SU-DHL-6 (cell line): ENCODE data around the gene MACIR.

Source experiments
- H2AFZ ChIP-seq: fragments of 200-600 bp; sonication (generic); 2 replicates; pipeline ENCODE4 v1.6.1; 2014; ENCODE audit warnings: low read depth, mild to moderate bottlenecking, moderate library complexity, mixed read lengths, antibody characterized with exemption, low read length; ENCODE audit not compliant: severe bottlenecking
- H3F3A ChIP-seq: fragments of 200-600 bp; shearing (Covaris generic); 2 replicates; pipeline ENCODE4 v1.6.0; 2016; ENCODE audit warnings: antibody characterized with exemption, mild to moderate bottlenecking; ENCODE audit not compliant: insufficient read depth
- H3K27ac ChIP-seq: fragments of 200-600 bp; sonication (generic); 2 replicates; pipeline ENCODE4 v1.5.1; 2016; ENCODE audit warnings: low read depth, mild to moderate bottlenecking, low read length, moderate library complexity, mixed read lengths
- H3K27me3 ChIP-seq: fragments of 200-600 bp; sonication (generic), shearing (Covaris generic); 2 replicates; pipeline ENCODE4 v1.6.0; 2014; ENCODE audit warnings: mild to moderate bottlenecking, low read length
- H3K36me3 ChIP-seq: fragments of 200-600 bp; sonication (generic); 2 replicates; pipeline ENCODE4 v1.6.1; 2014; ENCODE audit warnings: mild to moderate bottlenecking, low read length, mixed read lengths
- H3K4me2 ChIP-seq: fragments of 300-600, 200-600 bp; shearing (Covaris generic), sonication (generic); 2 replicates; pipeline ENCODE4 v1.6.0; 2014; ENCODE audit warnings: low read length, low read depth, mild to moderate bottlenecking; ENCODE audit not compliant: poor library complexity, severe bottlenecking
- H3K4me3 ChIP-seq: fragments of 200-600 bp; sonication (generic); 2 replicates; pipeline ENCODE4 v1.5.1; 2014; ENCODE audit warnings: antibody characterized with exemption, low read length, mild to moderate bottlenecking, mixed read lengths; ENCODE audit not compliant: insufficient read depth, poor library complexity, severe bottlenecking
- H3K79me2 ChIP-seq: fragments of 200-600 bp; sonication (generic); 2 replicates; pipeline ENCODE4 v1.6.1; 2014; ENCODE audit warnings: mild to moderate bottlenecking, low read length, moderate library complexity; ENCODE audit not compliant: insufficient read depth
- H3K9ac ChIP-seq: fragments of 200-600 bp; sonication (generic); 2 replicates; pipeline ENCODE4 v1.7.0; 2014; ENCODE audit warnings: mild to moderate bottlenecking, low read length
- H3K9me2 ChIP-seq: fragments of 200-600 bp; sonication (generic); replicated peaks from 2 replicates; pipeline ENCODE4 v1.6.1; 2014; ENCODE audit warnings: low read length; ENCODE audit not compliant: insufficient read depth
- H3K9me3 ChIP-seq: fragments of 200-600 bp; sonication (generic); 2 replicates; pipeline ENCODE4 v1.6.1; 2014; ENCODE audit warnings: low read length, mixed read lengths; ENCODE audit not compliant: insufficient read depth
- H4K20me1 ChIP-seq: fragments of 200-600 bp; sonication (generic); 2 replicates; pipeline ENCODE4 v1.6.1; 2014; ENCODE audit warnings: low read depth, mild to moderate bottlenecking, antibody characterized with exemption, low read length, moderate library complexity, mixed read lengths
- EZH2phosphoT487 ChIP-seq: fragments of 200-600 bp; sonication (generic), shearing (Covaris generic); conservative IDR thresholded peaks from 2 replicates; pipeline ENCODE4 v1.6.1; 2018; ENCODE audit warnings: mild to moderate bottlenecking, antibody characterized with exemption, low read length, moderate library complexity, mixed read lengths
- TF ChIP-seq, protein P1 (sequence below): fragments of 200-600 bp; sonication (generic); IDR thresholded peaks from one replicate; pipeline ENCODE4 v1.5.1; 2017; ENCODE audit warnings: antibody characterized with exemption, mild to moderate bottlenecking, low read length, moderate library complexity; ENCODE audit not compliant: insufficient read depth, poor library complexity, severe bottlenecking

Gene MACIR

DNA sequence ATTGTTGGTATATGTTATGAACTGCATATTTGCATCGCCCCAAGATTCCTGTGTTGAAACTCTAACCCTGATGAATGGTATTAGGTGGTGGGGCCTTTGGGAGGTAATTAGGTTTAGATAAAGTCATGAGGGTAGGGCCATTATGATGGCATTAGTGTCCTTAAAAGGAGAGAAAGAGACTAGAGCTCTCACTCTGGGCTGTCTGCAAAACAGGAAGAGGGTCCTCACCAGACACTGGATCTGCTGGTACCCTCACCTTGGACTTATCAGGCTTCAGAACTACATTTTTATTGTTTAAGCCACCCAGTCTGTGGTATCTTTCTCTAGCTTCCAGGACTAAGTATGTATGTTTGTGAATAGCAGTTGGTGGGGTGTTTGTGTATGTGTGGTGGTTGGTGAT is 68.9 kb downstream of the MACIR start:
- TF ChIP-seq, protein P1, sequence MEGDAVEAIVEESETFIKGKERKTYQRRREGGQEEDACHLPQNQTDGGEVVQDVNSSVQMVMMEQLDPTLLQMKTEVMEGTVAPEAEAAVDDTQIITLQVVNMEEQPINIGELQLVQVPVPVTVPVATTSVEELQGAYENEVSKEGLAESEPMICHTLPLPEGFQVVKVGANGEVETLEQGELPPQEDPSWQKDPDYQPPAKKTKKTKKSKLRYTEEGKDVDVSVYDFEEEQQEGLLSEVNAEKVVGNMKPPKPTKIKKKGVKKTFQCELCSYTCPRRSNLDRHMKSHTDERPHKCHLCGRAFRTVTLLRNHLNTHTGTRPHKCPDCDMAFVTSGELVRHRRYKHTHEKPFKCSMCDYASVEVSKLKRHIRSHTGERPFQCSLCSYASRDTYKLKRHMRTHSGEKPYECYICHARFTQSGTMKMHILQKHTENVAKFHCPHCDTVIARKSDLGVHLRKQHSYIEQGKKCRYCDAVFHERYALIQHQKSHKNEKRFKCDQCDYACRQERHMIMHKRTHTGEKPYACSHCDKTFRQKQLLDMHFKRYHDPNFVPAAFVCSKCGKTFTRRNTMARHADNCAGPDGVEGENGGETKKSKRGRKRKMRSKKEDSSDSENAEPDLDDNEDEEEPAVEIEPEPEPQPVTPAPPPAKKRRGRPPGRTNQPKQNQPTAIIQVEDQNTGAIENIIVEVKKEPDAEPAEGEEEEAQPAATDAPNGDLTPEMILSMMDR = no peak
- TF ChIP-seq EZH2phosphoT487 = no peak

DNA sequence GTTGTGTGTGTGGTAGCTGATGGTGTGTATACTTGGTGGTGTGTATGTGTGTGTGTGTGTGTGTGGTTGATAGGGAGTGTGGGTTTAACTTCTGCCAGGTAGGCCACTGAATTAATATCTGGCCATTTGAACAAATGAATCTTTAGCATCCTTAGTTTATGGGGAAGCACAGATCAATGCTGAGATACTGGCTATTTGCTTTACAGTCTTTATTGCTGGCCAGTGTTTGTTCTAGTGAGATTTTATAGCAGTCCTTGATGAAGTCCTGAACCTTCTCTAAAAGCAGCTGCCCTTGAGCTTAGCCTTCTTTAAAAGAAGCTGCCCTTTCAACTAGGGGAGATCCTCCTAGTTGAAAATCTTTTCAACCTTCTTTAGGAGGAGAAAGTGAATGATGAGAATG is 69.3 kb downstream of the MACIR start:
- no peak overlapping the region for H3K9ac ChIP-seq
- no peaks in the 10 kb centered on the region for H3K27me3 ChIP-seq
- H3K27ac ChIP-seq = no peak overlapping the region
- no peaks in the 10 kb centered on the region for H3F3A ChIP-seq
- H3K9me2 ChIP-seq = no peaks in the 10 kb centered on the region
- H3K4me2 ChIP-seq = no peak overlapping the region
- no peak overlapping the region for H3K4me3 ChIP-seq
- H3K79me2 ChIP-seq = no peaks in the 10 kb centered on the region
- TF ChIP-seq, protein P1 = no peak
- TF ChIP-seq EZH2phosphoT487 = no peak
- H2AFZ ChIP-seq = no peak overlapping the region
- H3K36me3 ChIP-seq = no peaks in the 10 kb centered on the region
- no peaks in the 10 kb centered on the region for H3K9me3 ChIP-seq
- H4K20me1 ChIP-seq = no peaks in the 10 kb centered on the region

More for the DNA sequence above, 68.9 kb downstream of the MACIR start:
- Histone ChIP-seq H3K9me2 (no peaks in the 10 kb centered on the region), H3F3A (no peaks in the 10 kb centered on the region), H3K9ac (no peak overlapping the region), H2AFZ (no peak overlapping the region), H4K20me1 (no peaks in the 10 kb centered on the region), H3K79me2 (no peaks in the 10 kb centered on the region), H3K4me3 (no peak overlapping the region), H3K4me2 (no peak overlapping the region), H3K9me3 (no peaks in the 10 kb centered on the region), H3K27me3 (no peaks in the 10 kb centered on the region), H3K27ac (no peak overlapping the region), H3K36me3 (no peaks in the 10 kb centered on the region)
